H1 (cell line): ENCODE measurements around the gene KLF9. TPM values are rescaled to one million over a fixed set of nuclear protein-coding genes. Genes with fewer than 3 reads are reported as not detected.

Experiments
- CTCF ChIA-PET: fragments of 300-600 bp; sonication (Branson Sonifier 250); formaldehyde crosslinking; loops from one replicate; lab custom pipeline; 2021; ENCODE audit not compliant: partially characterized antibody; lab: Charles Lee
- POLR2A ChIA-PET: fragments of 300-600 bp; sonication (Branson Sonifier 250); formaldehyde crosslinking; loops from one replicate; lab custom pipeline; 2021; ENCODE audit warnings: inconsistent platforms; ENCODE audit not compliant: partially characterized antibody; lab: Charles Lee
- DNase-seq, 2 experiments: peaks; one replicate each; pipeline versions ENCODE4 v3.0.0 to v3.0.0-alpha.2; 2010 to 2022; ENCODE audit warnings: low spot score in 2 of 2, low read depth in 1 of 2, mixed read lengths in 1 of 2
- FAIRE-seq: peaks from 2 replicates; lab custom pipeline; 2011; peaks lifted over from hg19 to GRCh38; lab: Jason Lieb, UNC
- H2AFZ ChIP-seq: 2 replicates; pipeline ENCODE4 v1.8.1; 2012; ENCODE audit warnings: low read length, inconsistent platforms
- H2AK5ac ChIP-seq: 2 replicates; pipeline ENCODE4 v1.6.1; 2013; ENCODE audit warnings: low read depth, low read length
- H2BK120ac ChIP-seq: replicated peaks from 2 replicates; pipeline ENCODE3; 2013; ENCODE audit warnings: low read depth, low read length, inconsistent platforms
- H2BK12ac ChIP-seq: 2 replicates; pipeline ENCODE4 v1.6.1; 2013; ENCODE audit warnings: low read depth, low read length
- H2BK15ac ChIP-seq: 2 replicates; pipeline ENCODE4 v1.6.1; 2013; ENCODE audit warnings: low read length
- H2BK20ac ChIP-seq: 2 replicates; pipeline ENCODE4 v1.6.1; 2013; ENCODE audit warnings: low read length
- H2BK5ac ChIP-seq: 2 replicates; pipeline ENCODE4 v1.6.1; 2013; ENCODE audit warnings: low read depth, low read length
- H3K14ac ChIP-seq: 2 replicates; pipeline ENCODE4 v1.6.1; 2013; ENCODE audit warnings: inconsistent platforms; ENCODE audit not compliant: insufficient read length
- H3K18ac ChIP-seq: 2 replicates; pipeline ENCODE4 v1.6.1; 2013; ENCODE audit warnings: low read length; ENCODE audit errors: extremely low read depth
- H3K23ac ChIP-seq: 2 replicates; pipeline ENCODE4 v1.6.1; 2013; ENCODE audit warnings: inconsistent platforms; ENCODE audit not compliant: insufficient read length
- H3K23me2 ChIP-seq: 2 replicates; pipeline ENCODE4 v1.6.1; 2013; ENCODE audit warnings: low read depth, low read length
- H3K27ac ChIP-seq: 2 replicates; pipeline ENCODE4 v1.6.1; 2011; ENCODE audit warnings: low read depth, low read length, inconsistent platforms
- H3K27me3 ChIP-seq, 4 experiments: replicated peaks in 1 of 4; 1 replicate in 1 of 4; 2 replicates in 3 of 4; pipeline versions ENCODE4 v1.6.1 to v1.8.1; 2011 to 2013; ENCODE audit warnings: low read length in 3 of 4, mild to moderate bottlenecking in 3 of 4, inconsistent platforms in 2 of 4, mixed read lengths in 2 of 4, moderate library complexity in 1 of 4; ENCODE audit not compliant: control insufficient read depth in 3 of 4, insufficient read depth in 3 of 4; ENCODE audit errors: extremely low read depth in 1 of 4
- H3K36me3 ChIP-seq, 4 experiments: 2 replicates each; pipeline versions ENCODE4 v1.6.1 to v1.8.1; 2011 to 2013; ENCODE audit warnings: mild to moderate bottlenecking in 4 of 4, low read length in 3 of 4, moderate library complexity in 2 of 4, control low read depth in 1 of 4, inconsistent platforms in 1 of 4; ENCODE audit not compliant: insufficient read depth in 4 of 4, control insufficient read depth in 2 of 4
- H3K4ac ChIP-seq: replicated peaks from 2 replicates; pipeline ENCODE3; 2013; ENCODE audit warnings: low read length, low read depth, mixed read lengths, inconsistent platforms; ENCODE audit not compliant: insufficient read length
- H3K4me1 ChIP-seq, 4 experiments: replicated peaks in 1 of 4; 1 replicate in 1 of 4; 2 replicates in 3 of 4; pipeline versions ENCODE4 v1.6.1 to v1.8.1; 2011 to 2013; ENCODE audit warnings: low read length in 3 of 4, inconsistent platforms in 2 of 4, mixed read lengths in 1 of 4; ENCODE audit not compliant: insufficient read depth in 4 of 4, control insufficient read depth in 3 of 4
- H3K4me2 ChIP-seq, 2 experiments: 2 replicates each; pipeline versions ENCODE4 v1.6.1 to v1.8.1; 2011 to 2013; ENCODE audit warnings: low read depth in 2 of 2, low read length in 2 of 2, control low read depth in 1 of 2, inconsistent platforms in 1 of 2, mild to moderate bottlenecking in 1 of 2; ENCODE audit not compliant: insufficient read depth in 1 of 2
- H3K4me3 ChIP-seq, 4 experiments: fragments of 200-600, 300-600 bp in 1 of 4; sonication (generic), shearing (Covaris generic), sonication (Bioruptor Twin) in 1 of 4; 2 replicates each; pipeline versions ENCODE4 v1.5.1 to v1.8.1; 2011 to 2016; ENCODE audit warnings: low read length in 4 of 4, low read depth in 3 of 4, control low read depth in 2 of 4, inconsistent platforms in 2 of 4, mild to moderate bottlenecking in 2 of 4, mixed read lengths in 1 of 4, moderate library complexity in 1 of 4; ENCODE audit not compliant: insufficient read depth in 2 of 4; ENCODE audit errors: extremely low read depth in 1 of 4
- H3K56ac ChIP-seq: replicated peaks from 2 replicates; pipeline ENCODE3; 2013; ENCODE audit warnings: low read depth, mild to moderate bottlenecking, mixed read lengths, low read length, inconsistent platforms; ENCODE audit not compliant: insufficient read length
- H3K79me1 ChIP-seq: 2 replicates; pipeline ENCODE4 v1.6.1; 2013; ENCODE audit warnings: low read depth, low read length, control low read depth
- H3K79me2 ChIP-seq, 2 experiments: 2 replicates each; pipeline versions ENCODE4 v1.6.1 to v1.8.1; 2012 to 2013; ENCODE audit warnings: low read length in 2 of 2, mild to moderate bottlenecking in 2 of 2, inconsistent platforms in 1 of 2; ENCODE audit not compliant: insufficient read depth in 2 of 2, control insufficient read depth in 1 of 2
- H3K9ac ChIP-seq, 4 experiments: replicated peaks in 1 of 4; 1 replicate in 1 of 4; 2 replicates in 3 of 4; pipeline versions ENCODE4 v1.6.1 to v1.8.1; 2011 to 2013; ENCODE audit warnings: low read depth in 3 of 4, low read length in 3 of 4, control low read depth in 2 of 4, mild to moderate bottlenecking in 2 of 4, moderate library complexity in 2 of 4, inconsistent platforms in 1 of 4; ENCODE audit errors: extremely low read depth in 1 of 4
- H3K9me3 ChIP-seq, 2 experiments: 2 replicates each; pipeline versions ENCODE4 v1.6.1 to v1.8.1; 2012 to 2013; ENCODE audit warnings: mild to moderate bottlenecking in 2 of 2, moderate library complexity in 2 of 2, control low read depth in 1 of 2, inconsistent platforms in 1 of 2, low read depth in 1 of 2, low read length in 1 of 2, mixed read lengths in 1 of 2; ENCODE audit not compliant: insufficient read depth in 2 of 2
- H4K20me1 ChIP-seq, 2 experiments: replicated peaks in 1 of 2; 2 replicates each; pipeline versions ENCODE3 to v1.8.1; 2011 to 2013; ENCODE audit warnings: inconsistent platforms in 2 of 2, low read length in 2 of 2, mild to moderate bottlenecking in 1 of 2; ENCODE audit not compliant: insufficient read depth in 2 of 2, control insufficient read depth in 1 of 2
- H4K5ac ChIP-seq: 2 replicates; pipeline ENCODE4 v1.6.1; 2013; ENCODE audit warnings: low read length, low read depth, mixed read lengths, inconsistent platforms; ENCODE audit not compliant: insufficient read length
- H4K8ac ChIP-seq: 2 replicates; pipeline ENCODE4 v1.8.0; 2013; ENCODE audit warnings: mild to moderate bottlenecking, moderate library complexity, low read length, inconsistent platforms; ENCODE audit not compliant: insufficient read depth; ENCODE audit errors: extremely low read depth
- H4K91ac ChIP-seq: replicated peaks from 2 replicates; pipeline ENCODE3; 2013; ENCODE audit warnings: low read length, mixed read lengths, inconsistent platforms; ENCODE audit not compliant: insufficient read length
- CREB1 ChIP-seq: IDR thresholded peaks from 2 replicates; pipeline ENCODE4 v1.6.1; 2012; ENCODE audit warnings: inconsistent platforms
- NANOG ChIP-seq: IDR thresholded peaks from 2 replicates; pipeline ENCODE4 v1.6.1; 2011; ENCODE audit warnings: low read length, low read depth, mild to moderate bottlenecking, inconsistent platforms; ENCODE audit not compliant: insufficient read depth, poor library complexity, severe bottlenecking
- RBBP5 ChIP-seq: IDR thresholded peaks from 2 replicates; pipeline ENCODE4 v1.7.1; 2012; ENCODE audit warnings: low read depth, mild to moderate bottlenecking, inconsistent platforms, low read length, moderate library complexity, borderline replicate concordance
- RNF2 ChIP-seq: fragments of 200-900, 300-1000 bp; sonication (generic); IDR thresholded peaks from 2 replicates; pipeline ENCODE4 v1.7.1; 2016; ENCODE audit warnings: borderline replicate concordance, low read depth, mild to moderate bottlenecking, antibody characterized with exemption, low read length; ENCODE audit not compliant: poor library complexity, severe bottlenecking; ENCODE audit errors: missing control alignments
- TAF1 ChIP-seq: IDR thresholded peaks from 2 replicates; pipeline ENCODE4 v1.6.1; 2011; ENCODE audit warnings: mild to moderate bottlenecking, low read depth, low read length
- TBP ChIP-seq: IDR thresholded peaks from 2 replicates; pipeline ENCODE4 v1.6.1; 2011; ENCODE audit warnings: low read depth, low read length, improper control_type of control experiment
- TCF12 ChIP-seq: IDR thresholded peaks from 2 replicates; pipeline ENCODE4 v1.6.1; 2011; ENCODE audit warnings: low read depth, mild to moderate bottlenecking, low read length
- WGBS, 2 experiments: shearing (Covaris generic) in 1 of 2; methylation state at CpG; one replicate each; pipeline versions ENCODE4 v1.1.6 to v1.1.7; 2013 to 2015; ENCODE audit warnings: low lambda C conversion rate in 2 of 2, mixed read lengths in 2 of 2, inconsistent platforms in 1 of 2, low coverage in 1 of 2, missing lambda C conversion rate in 1 of 2; ENCODE audit not compliant: insufficient replicate concordance in 2 of 2, insufficient coverage in 1 of 2, insufficient read length in 1 of 2; ENCODE audit errors: extremely low coverage in 1 of 2, missing lambda C conversion rate in 1 of 2; 5-methylcytosine and 5-hydroxymethylcytosine counted together
- polyA plus RNA-seq, 7 experiments: library from polyadenylated mRNA; depleted of rRNA in 3 of 7; stranded (reverse) in 5 of 7; unstranded in 2 of 7; fragments of >200 nt in 5 of 7; fragments of 200-250 nt in 2 of 7; gene quantifications; 1 replicate in 5 of 7; 2 replicates in 1 of 7; 4 replicates in 1 of 7; pipeline versions ENCODE4 v1.2.1 to v1.2.3, GENCODE V29; 2011 to 2013; ENCODE audit warnings: missing spikeins in 2 of 7, mixed read lengths in 2 of 7
- total RNA-seq: library from RNA; stranded (reverse); fragmentation: NEBNext Ultra II Directional; extraction: Animal tissue kit (Norgen Biotek cat#: 25700); gene quantifications from 2 replicates; pipeline ENCODE4 v1.2.1, GENCODE V29; 2021
- TF ChIP-seq, protein P1 (sequence below): IDR thresholded peaks from 2 replicates; pipeline ENCODE4 v1.6.1; 2011; ENCODE audit warnings: low read length, improper control_type of control experiment

KLF9 gene
- total and polyA plus RNA-seq, 2 of the 8 experiments (the other 6 are each of a cell fraction or from before 2014, with no cell fraction given): 0.47 to 0.82 TPM

DNA sequence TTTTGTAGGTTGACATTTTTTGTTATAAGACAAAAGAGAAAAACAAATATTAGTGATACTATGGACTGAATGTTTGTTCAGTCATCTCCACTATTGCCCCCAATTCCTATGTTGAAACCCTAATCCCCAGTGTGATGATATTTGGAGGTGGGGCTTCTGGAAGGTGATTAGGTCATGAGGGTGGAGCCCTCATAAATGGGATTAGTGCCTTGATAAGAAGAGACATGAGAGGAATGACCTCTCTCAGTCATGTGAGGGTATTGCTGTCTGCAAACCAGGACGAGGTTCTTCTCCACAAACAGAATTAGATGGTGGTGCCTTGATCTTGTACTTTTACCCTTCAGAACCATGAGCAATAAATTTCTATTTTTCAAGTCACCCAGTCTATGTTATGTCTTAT, 34.5 kb upstream of the KLF9 start:
- Histone ChIP-seq H3K27me3 (no peaks in the 10 kb centered on the region), H4K8ac (no peak overlapping the region), H3K56ac (no peak overlapping the region), H2AK5ac (no peak overlapping the region), H3K23ac (no peak overlapping the region), H3K4me2 (no peak overlapping the region), H2AFZ (no peak overlapping the region), H3K79me1 (no peaks in the 10 kb centered on the region), H3K4me1 (no peaks in the 10 kb centered on the region), H2BK12ac (no peak overlapping the region), H3K27ac (no peak overlapping the region), H4K20me1 (no peaks in the 10 kb centered on the region), H4K5ac (no peak overlapping the region), H2BK120ac (no peak overlapping the region), H3K4me3 (no peak overlapping the region), H3K18ac (no peak overlapping the region), H3K14ac (no peak overlapping the region), H3K23me2 (no peaks in the 10 kb centered on the region), H4K91ac (no peak overlapping the region), H2BK20ac (no peak overlapping the region), H3K9me3 (no peaks in the 10 kb centered on the region), H3K36me3 (no peaks in the 10 kb centered on the region), H2BK5ac (no peak overlapping the region), H3K79me2 (no peaks in the 10 kb centered on the region), H3K4ac (no peak overlapping the region), H3K9ac (no peak overlapping the region), H2BK15ac (no peak overlapping the region)
- FAIRE-seq: no peak
- no peak for DNase-seq
- no peak for TF ChIP-seq TBP
- TF ChIP-seq, protein P1, sequence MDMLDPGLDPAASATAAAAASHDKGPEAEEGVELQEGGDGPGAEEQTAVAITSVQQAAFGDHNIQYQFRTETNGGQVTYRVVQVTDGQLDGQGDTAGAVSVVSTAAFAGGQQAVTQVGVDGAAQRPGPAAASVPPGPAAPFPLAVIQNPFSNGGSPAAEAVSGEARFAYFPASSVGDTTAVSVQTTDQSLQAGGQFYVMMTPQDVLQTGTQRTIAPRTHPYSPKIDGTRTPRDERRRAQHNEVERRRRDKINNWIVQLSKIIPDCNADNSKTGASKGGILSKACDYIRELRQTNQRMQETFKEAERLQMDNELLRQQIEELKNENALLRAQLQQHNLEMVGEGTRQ: no peak
- no peak for TF ChIP-seq TAF1
- no peak for TF ChIP-seq RBBP5
- TF ChIP-seq NANOG: no peak
- TF ChIP-seq TCF12: no peak
- no peak for TF ChIP-seq CREB1
- no peak for TF ChIP-seq RNF2
- 70% methylated on average over 1 of the region's 1 CpG; no CpG with 5 or more reads in 1 of the 2 experiments for WGBS, 2 experiments
- POLR2A ChIA-PET: no interaction called here
- CTCF ChIA-PET: no interaction called here
